H1 (cell line): ENCODE results near the gene ZNF488. TPM values are rescaled to one million over a fixed set of nuclear protein-coding genes. Genes with fewer than 3 reads are reported as not detected.
A peak's percentile ranks its signal among the peaks of the same experiment; 100 is the strongest.

Experiments
- CTCF ChIA-PET: fragments of 300-600 bp; sonication (Branson Sonifier 250); formaldehyde crosslinking; loops from one replicate; lab custom pipeline; 2021; ENCODE audit not compliant: partially characterized antibody; lab: Charles Lee
- POLR2A ChIA-PET: fragments of 300-600 bp; sonication (Branson Sonifier 250); formaldehyde crosslinking; loops from one replicate; lab custom pipeline; 2021; ENCODE audit warnings: inconsistent platforms; ENCODE audit not compliant: partially characterized antibody; lab: Charles Lee
- DNase-seq, 2 experiments: peaks; one replicate each; pipeline versions ENCODE4 v3.0.0 to v3.0.0-alpha.2; 2010 to 2022; ENCODE audit warnings: low spot score in 2 of 2, low read depth in 1 of 2, mixed read lengths in 1 of 2
- FAIRE-seq: peaks from 2 replicates; lab custom pipeline; 2011; peaks lifted over from hg19 to GRCh38; lab: Jason Lieb, UNC
- H2AFZ ChIP-seq: 2 replicates; pipeline ENCODE4 v1.8.1; 2012; ENCODE audit warnings: low read length, inconsistent platforms
- H2AK5ac ChIP-seq: 2 replicates; pipeline ENCODE4 v1.6.1; 2013; ENCODE audit warnings: low read depth, low read length
- H2BK120ac ChIP-seq: replicated peaks from 2 replicates; pipeline ENCODE3; 2013; ENCODE audit warnings: low read depth, low read length, inconsistent platforms
- H2BK12ac ChIP-seq: 2 replicates; pipeline ENCODE4 v1.6.1; 2013; ENCODE audit warnings: low read depth, low read length
- H2BK15ac ChIP-seq: 2 replicates; pipeline ENCODE4 v1.6.1; 2013; ENCODE audit warnings: low read length
- H2BK20ac ChIP-seq: 2 replicates; pipeline ENCODE4 v1.6.1; 2013; ENCODE audit warnings: low read length
- H2BK5ac ChIP-seq: 2 replicates; pipeline ENCODE4 v1.6.1; 2013; ENCODE audit warnings: low read depth, low read length
- H3K14ac ChIP-seq: 2 replicates; pipeline ENCODE4 v1.6.1; 2013; ENCODE audit warnings: inconsistent platforms; ENCODE audit not compliant: insufficient read length
- H3K18ac ChIP-seq: 2 replicates; pipeline ENCODE4 v1.6.1; 2013; ENCODE audit warnings: low read length; ENCODE audit errors: extremely low read depth
- H3K23ac ChIP-seq: 2 replicates; pipeline ENCODE4 v1.6.1; 2013; ENCODE audit warnings: inconsistent platforms; ENCODE audit not compliant: insufficient read length
- H3K23me2 ChIP-seq: 2 replicates; pipeline ENCODE4 v1.6.1; 2013; ENCODE audit warnings: low read depth, low read length
- H3K27ac ChIP-seq: 2 replicates; pipeline ENCODE4 v1.6.1; 2011; ENCODE audit warnings: low read depth, low read length, inconsistent platforms
- H3K27me3 ChIP-seq, 4 experiments: replicated peaks in 1 of 4; 1 replicate in 1 of 4; 2 replicates in 3 of 4; pipeline versions ENCODE4 v1.6.1 to v1.8.1; 2011 to 2013; ENCODE audit warnings: low read length in 3 of 4, mild to moderate bottlenecking in 3 of 4, inconsistent platforms in 2 of 4, mixed read lengths in 2 of 4, moderate library complexity in 1 of 4; ENCODE audit not compliant: control insufficient read depth in 3 of 4, insufficient read depth in 3 of 4; ENCODE audit errors: extremely low read depth in 1 of 4
- H3K36me3 ChIP-seq, 4 experiments: 2 replicates each; pipeline versions ENCODE4 v1.6.1 to v1.8.1; 2011 to 2013; ENCODE audit warnings: mild to moderate bottlenecking in 4 of 4, low read length in 3 of 4, moderate library complexity in 2 of 4, control low read depth in 1 of 4, inconsistent platforms in 1 of 4; ENCODE audit not compliant: insufficient read depth in 4 of 4, control insufficient read depth in 2 of 4
- H3K4ac ChIP-seq: replicated peaks from 2 replicates; pipeline ENCODE3; 2013; ENCODE audit warnings: low read length, low read depth, mixed read lengths, inconsistent platforms; ENCODE audit not compliant: insufficient read length
- H3K4me1 ChIP-seq, 4 experiments: replicated peaks in 1 of 4; 1 replicate in 1 of 4; 2 replicates in 3 of 4; pipeline versions ENCODE4 v1.6.1 to v1.8.1; 2011 to 2013; ENCODE audit warnings: low read length in 3 of 4, inconsistent platforms in 2 of 4, mixed read lengths in 1 of 4; ENCODE audit not compliant: insufficient read depth in 4 of 4, control insufficient read depth in 3 of 4
- H3K4me2 ChIP-seq, 2 experiments: 2 replicates each; pipeline versions ENCODE4 v1.6.1 to v1.8.1; 2011 to 2013; ENCODE audit warnings: low read depth in 2 of 2, low read length in 2 of 2, control low read depth in 1 of 2, inconsistent platforms in 1 of 2, mild to moderate bottlenecking in 1 of 2; ENCODE audit not compliant: insufficient read depth in 1 of 2
- H3K4me3 ChIP-seq, 4 experiments: fragments of 200-600, 300-600 bp in 1 of 4; sonication (generic), shearing (Covaris generic), sonication (Bioruptor Twin) in 1 of 4; 2 replicates each; pipeline versions ENCODE4 v1.5.1 to v1.8.1; 2011 to 2016; ENCODE audit warnings: low read length in 4 of 4, low read depth in 3 of 4, control low read depth in 2 of 4, inconsistent platforms in 2 of 4, mild to moderate bottlenecking in 2 of 4, mixed read lengths in 1 of 4, moderate library complexity in 1 of 4; ENCODE audit not compliant: insufficient read depth in 2 of 4; ENCODE audit errors: extremely low read depth in 1 of 4
- H3K56ac ChIP-seq: replicated peaks from 2 replicates; pipeline ENCODE3; 2013; ENCODE audit warnings: low read depth, mild to moderate bottlenecking, mixed read lengths, low read length, inconsistent platforms; ENCODE audit not compliant: insufficient read length
- H3K79me1 ChIP-seq: 2 replicates; pipeline ENCODE4 v1.6.1; 2013; ENCODE audit warnings: low read depth, low read length, control low read depth
- H3K79me2 ChIP-seq, 2 experiments: 2 replicates each; pipeline versions ENCODE4 v1.6.1 to v1.8.1; 2012 to 2013; ENCODE audit warnings: low read length in 2 of 2, mild to moderate bottlenecking in 2 of 2, inconsistent platforms in 1 of 2; ENCODE audit not compliant: insufficient read depth in 2 of 2, control insufficient read depth in 1 of 2
- H3K9ac ChIP-seq, 4 experiments: replicated peaks in 1 of 4; 1 replicate in 1 of 4; 2 replicates in 3 of 4; pipeline versions ENCODE4 v1.6.1 to v1.8.1; 2011 to 2013; ENCODE audit warnings: low read depth in 3 of 4, low read length in 3 of 4, control low read depth in 2 of 4, mild to moderate bottlenecking in 2 of 4, moderate library complexity in 2 of 4, inconsistent platforms in 1 of 4; ENCODE audit errors: extremely low read depth in 1 of 4
- H3K9me3 ChIP-seq, 2 experiments: 2 replicates each; pipeline versions ENCODE4 v1.6.1 to v1.8.1; 2012 to 2013; ENCODE audit warnings: mild to moderate bottlenecking in 2 of 2, moderate library complexity in 2 of 2, control low read depth in 1 of 2, inconsistent platforms in 1 of 2, low read depth in 1 of 2, low read length in 1 of 2, mixed read lengths in 1 of 2; ENCODE audit not compliant: insufficient read depth in 2 of 2
- H4K20me1 ChIP-seq, 2 experiments: replicated peaks in 1 of 2; 2 replicates each; pipeline versions ENCODE3 to v1.8.1; 2011 to 2013; ENCODE audit warnings: inconsistent platforms in 2 of 2, low read length in 2 of 2, mild to moderate bottlenecking in 1 of 2; ENCODE audit not compliant: insufficient read depth in 2 of 2, control insufficient read depth in 1 of 2
- H4K5ac ChIP-seq: 2 replicates; pipeline ENCODE4 v1.6.1; 2013; ENCODE audit warnings: low read length, low read depth, mixed read lengths, inconsistent platforms; ENCODE audit not compliant: insufficient read length
- H4K8ac ChIP-seq: 2 replicates; pipeline ENCODE4 v1.8.0; 2013; ENCODE audit warnings: mild to moderate bottlenecking, moderate library complexity, low read length, inconsistent platforms; ENCODE audit not compliant: insufficient read depth; ENCODE audit errors: extremely low read depth
- H4K91ac ChIP-seq: replicated peaks from 2 replicates; pipeline ENCODE3; 2013; ENCODE audit warnings: low read length, mixed read lengths, inconsistent platforms; ENCODE audit not compliant: insufficient read length
- BCL11A ChIP-seq, 2 experiments: IDR thresholded peaks; one replicate each; pipeline ENCODE4 v1.6.1; 2011; ENCODE audit warnings: low read depth in 2 of 2, low read length in 2 of 2, mild to moderate bottlenecking in 2 of 2
- CEBPB ChIP-seq: IDR thresholded peaks from 2 replicates; pipeline ENCODE4 v1.6.1; 2012; ENCODE audit warnings: low read depth, low read length
- CHD2 ChIP-seq: IDR thresholded peaks from 2 replicates; pipeline ENCODE4 v1.6.1; 2012; ENCODE audit warnings: low read length, improper control_type of control experiment
- EGR1 ChIP-seq: IDR thresholded peaks from 2 replicates; pipeline ENCODE4 v1.6.1; 2011; ENCODE audit warnings: low read depth, low read length, borderline replicate concordance
- EP300 ChIP-seq, 2 experiments: IDR thresholded peaks; 1 replicate in 1 of 2; 2 replicates in 1 of 2; pipeline ENCODE4 v1.6.1; 2011 to 2012; ENCODE audit warnings: low read depth in 2 of 2, low read length in 2 of 2, mild to moderate bottlenecking in 2 of 2, borderline replicate concordance in 1 of 2, inconsistent platforms in 1 of 2, moderate library complexity in 1 of 2
- GABPA ChIP-seq: IDR thresholded peaks from 2 replicates; pipeline ENCODE4 v1.6.1; 2011; ENCODE audit warnings: mild to moderate bottlenecking, low read length, moderate library complexity, borderline replicate concordance; ENCODE audit not compliant: insufficient read depth
- HDAC6 ChIP-seq: IDR thresholded peaks from one replicate; pipeline ENCODE4 v1.7.1; 2012; ENCODE audit warnings: low read depth, mild to moderate bottlenecking, inconsistent platforms, low read length, moderate library complexity
- MAFK ChIP-seq: IDR thresholded peaks from 2 replicates; pipeline ENCODE4 v1.6.1; 2012; ENCODE audit warnings: low read depth, mild to moderate bottlenecking, improper control_type of control experiment, low read length
- SAP30 ChIP-seq: fragments of 300-600 bp; sonication (generic); IDR thresholded peaks from 2 replicates; pipeline ENCODE4 v1.7.1; 2012; ENCODE audit warnings: low read length, moderate library complexity, mild to moderate bottlenecking, inconsistent platforms; ENCODE audit not compliant: insufficient read depth, insufficient replicate concordance
- SP1 ChIP-seq: IDR thresholded peaks from 2 replicates; pipeline ENCODE4 v1.6.1; 2011; ENCODE audit warnings: low read depth, low read length
- SUZ12 ChIP-seq: fragments of 200-600 bp; sonication (generic); IDR thresholded peaks from 2 replicates; pipeline ENCODE4 v1.6.1; 2012; ENCODE audit warnings: mild to moderate bottlenecking, inconsistent platforms, low read length, moderate library complexity, mixed read lengths
- TAF7 ChIP-seq: optimal IDR thresholded peaks from 2 replicates; pipeline ENCODE3; 2011; ENCODE audit warnings: low read depth, mild to moderate bottlenecking, inconsistent platforms, low read length, moderate library complexity, borderline replicate concordance
- WGBS, 2 experiments: shearing (Covaris generic) in 1 of 2; methylation state at CpG; one replicate each; pipeline versions ENCODE4 v1.1.6 to v1.1.7; 2013 to 2015; ENCODE audit warnings: low lambda C conversion rate in 2 of 2, mixed read lengths in 2 of 2, inconsistent platforms in 1 of 2, low coverage in 1 of 2, missing lambda C conversion rate in 1 of 2; ENCODE audit not compliant: insufficient replicate concordance in 2 of 2, insufficient coverage in 1 of 2, insufficient read length in 1 of 2; ENCODE audit errors: extremely low coverage in 1 of 2, missing lambda C conversion rate in 1 of 2; 5-methylcytosine and 5-hydroxymethylcytosine counted together
- polyA plus RNA-seq, 7 experiments: library from polyadenylated mRNA; depleted of rRNA in 3 of 7; stranded (reverse) in 5 of 7; unstranded in 2 of 7; fragments of >200 nt in 5 of 7; fragments of 200-250 nt in 2 of 7; gene quantifications; 1 replicate in 5 of 7; 2 replicates in 1 of 7; 4 replicates in 1 of 7; pipeline versions ENCODE4 v1.2.1 to v1.2.3, GENCODE V29; 2011 to 2013; ENCODE audit warnings: missing spikeins in 2 of 7, mixed read lengths in 2 of 7
- total RNA-seq: library from RNA; stranded (reverse); fragmentation: NEBNext Ultra II Directional; extraction: Animal tissue kit (Norgen Biotek cat#: 25700); gene quantifications from 2 replicates; pipeline ENCODE4 v1.2.1, GENCODE V29; 2021

Gene ZNF488
- total and polyA plus RNA-seq, 2 of the 8 experiments (the other 6 are each of a cell fraction or from before 2014, with no cell fraction given): 7.9 to 11.4 TPM

- ChIA-PET POLR2A (interaction anchor here (1.0 to 3.9 kb wide), 3 partner anchors 9 to 30 kb away, joined by 3 to 14 read pairs (median 4); partner anchors contain the start of gene ZNF488), CTCF (interaction anchor here (0.6 to 4.4 kb wide), 6 partner anchors 9 to 1295 kb away, joined by 3 to 42 read pairs (median 3); no protein-coding TSS in a partner anchor)
- Histone ChIP-seq H3K9me3 (no peaks in the 10 kb centered on the region), H3K4ac (no peak overlapping the region), H4K20me1 (peaks cover 0 to 1% of the 10 kb centered on the region in 2 experiments), H3K14ac (no peak overlapping the region), H3K27me3 (no peaks in the 10 kb centered on the region), H2AFZ (no peak overlapping the region), H4K5ac (no peak overlapping the region), H3K79me2 (no peaks in the 10 kb centered on the region), H4K8ac (no peak overlapping the region), H3K23ac (no peak overlapping the region), H3K18ac (no peak overlapping the region; the same call in 1 of the 2 replicates), H2BK120ac (no peak overlapping the region), H3K9ac (no peak overlapping the region), H3K4me2 (0 out of 4 replicates have a peak overlapping the region, but pooled peaks of 1 of the 2 experiments have one; percentile 34), H3K56ac (no peak overlapping the region), H2BK20ac (no peak overlapping the region), H2AK5ac (no peak overlapping the region), H3K4me3 (no peak overlapping the region), H3K79me1 (no peaks in the 10 kb centered on the region; the same call in 1 of the 2 replicates), H2BK12ac (no peak overlapping the region; the same call in 1 of the 2 replicates), H3K4me1 (peaks cover 0 to 10% (median 5%) of the 10 kb centered on the region in 4 experiments; a peak in 6 of 7 replicates), H3K27ac (no peak overlapping the region), H2BK5ac (no peak overlapping the region), H3K23me2 (no peaks in the 10 kb centered on the region; the same call in 1 of the 2 replicates), H4K91ac (no peak overlapping the region), H2BK15ac (no peak overlapping the region), H3K36me3 (no peaks in the 10 kb centered on the region)
- no peak for TF ChIP-seq CHD2
- no peak for TF ChIP-seq CEBPB
- TF ChIP-seq EGR1: no peak
- TF ChIP-seq GABPA: no peak
- no peak for TF ChIP-seq HDAC6
- TF ChIP-seq MAFK: no peak
- no peak for TF ChIP-seq SUZ12
- no peak for TF ChIP-seq SAP30
- TF ChIP-seq BCL11A (IDR thresholded peaks at IDR 0.05; ENCODE audit: low read depth in 2 of 2, low read length in 2 of 2): no peak
- no peak for TF ChIP-seq EP300 (IDR thresholded peaks at IDR 0.05; ENCODE audit: borderline replicate concordance in 1 of 2, low read depth in 2 of 2, low read length in 2 of 2)
- TF ChIP-seq TAF7: no peak
- no peak for TF ChIP-seq SP1
- FAIRE-seq (no peak), DNase-seq (peak in 1 of 2 experiments; percentile 37)
- 90% methylated on average over 6 of the region's 6 CpGs; no CpG with 5 or more reads in 1 of the 2 experiments for WGBS, 2 experiments
Observed at GRCh38 chr10:47372726-47373125, 11.4 kb downstream of the ZNF488 start.
